SK-N-SH treated with all-trans-retinoic acid at 6 μM for 48 hours (cell line): ENCODE measurements around the gene ANKRD29.

Source experiments
- ATAC-seq: fragments of 200-7000 bp; cut with Tn5 transposase; 3 replicates; pipeline ENCODE4 v1.9.1; 2020; ENCODE audit warnings: mild to moderate bottlenecking, moderate library complexity
- ARNTL ChIP-seq: fragments of 450-650 bp; formaldehyde crosslinking; IDR thresholded peaks from 2 replicates; pipeline ENCODE4 v1.5.0; 2020; ENCODE audit warnings: low read depth, mild to moderate bottlenecking, moderate library complexity, borderline replicate concordance
- CSDC2 ChIP-seq: fragments of 250-450 bp; sonication (Bioruptor Pico); IDR thresholded peaks from 2 replicates; pipeline ENCODE4 v1.5.0; 2020; ENCODE audit warnings: mild to moderate bottlenecking, moderate library complexity
- ESRRG ChIP-seq: fragments of 250-450 bp; sonication (Bioruptor Pico); IDR thresholded peaks from 2 replicates; pipeline ENCODE4 v1.6.1; 2021; ENCODE audit warnings: mild to moderate bottlenecking
- GLIS3 ChIP-seq: fragments of 250-450 bp; sonication (Bioruptor Pico); IDR thresholded peaks from 2 replicates; pipeline ENCODE4 v1.5.0; 2020; ENCODE audit warnings: mild to moderate bottlenecking, moderate library complexity
- OSR1 ChIP-seq: fragments of 250-450 bp; sonication (Bioruptor Pico); IDR thresholded peaks from 2 replicates; pipeline ENCODE4 v1.8.0; 2022; ENCODE audit warnings: moderate library complexity, mild to moderate bottlenecking, inconsistent platforms
- PPARA ChIP-seq: fragments of 250-450 bp; sonication (Bioruptor Pico); IDR thresholded peaks from 2 replicates; pipeline ENCODE4 v1.5.0; 2020; ENCODE audit warnings: mild to moderate bottlenecking, borderline replicate concordance
- RARB ChIP-seq: fragments of 250-450 bp; sonication (Bioruptor Pico); IDR thresholded peaks from 2 replicates; pipeline ENCODE4 v1.8.0; 2021; ENCODE audit warnings: mild to moderate bottlenecking, moderate library complexity
- TOX ChIP-seq: fragments of 250-450 bp; sonication (Bioruptor Pico); IDR thresholded peaks from 2 replicates; pipeline ENCODE4 v1.8.0; 2021; ENCODE audit warnings: mild to moderate bottlenecking, moderate library complexity, borderline replicate concordance
- ZC3H10 ChIP-seq: fragments of 250-450 bp; sonication (Bioruptor Pico); IDR thresholded peaks from 2 replicates; pipeline ENCODE4 v1.5.1; 2021; ENCODE audit warnings: mild to moderate bottlenecking, moderate library complexity
- ZFP30 ChIP-seq: fragments of 450-650 bp; formaldehyde crosslinking; IDR thresholded peaks from 2 replicates; pipeline ENCODE4 v1.5.0; 2022; ENCODE audit warnings: mild to moderate bottlenecking, moderate library complexity
- ZNF565 ChIP-seq: fragments of 450-650 bp; formaldehyde crosslinking; conservative IDR thresholded peaks from 2 replicates; pipeline ENCODE4 v1.5.0; 2020; ENCODE audit warnings: low read depth, mild to moderate bottlenecking, moderate library complexity
- ZNF70 ChIP-seq: fragments of 450-650 bp; formaldehyde crosslinking; IDR thresholded peaks from 2 replicates; pipeline ENCODE4 v1.5.0; 2020; ENCODE audit warnings: mild to moderate bottlenecking, moderate library complexity
- ZNF8 ChIP-seq: fragments of 450-650 bp; formaldehyde crosslinking; IDR thresholded peaks from 2 replicates; pipeline ENCODE4 v1.5.0; 2020; ENCODE audit warnings: mild to moderate bottlenecking, moderate library complexity
- TF ChIP-seq, protein P1 (sequence below): fragments of 250-450 bp; sonication (Bioruptor Pico); IDR thresholded peaks from 2 replicates; pipeline ENCODE4 v1.5.1; 2021; ENCODE audit warnings: mild to moderate bottlenecking, moderate library complexity
- TF ChIP-seq, protein P2 (sequence below): fragments of 250-450 bp; sonication (Bioruptor Pico); IDR thresholded peaks from 2 replicates; pipeline ENCODE4 v1.8.0; 2021; ENCODE audit warnings: low read depth, mild to moderate bottlenecking, moderate library complexity, borderline replicate concordance
- TF ChIP-seq, protein P3 (sequence below): fragments of 250-450 bp; sonication (Bioruptor Pico); IDR thresholded peaks from 2 replicates; pipeline ENCODE4 v1.5.0; 2020; ENCODE audit warnings: mild to moderate bottlenecking, moderate library complexity
- TF ChIP-seq, protein P4 (sequence below): fragments of 250-450 bp; sonication (Bioruptor Pico); IDR thresholded peaks from 2 replicates; pipeline ENCODE4 v1.8.0; 2020; ENCODE audit warnings: mild to moderate bottlenecking, moderate library complexity, borderline replicate concordance

ANKRD29 gene

DNA sequence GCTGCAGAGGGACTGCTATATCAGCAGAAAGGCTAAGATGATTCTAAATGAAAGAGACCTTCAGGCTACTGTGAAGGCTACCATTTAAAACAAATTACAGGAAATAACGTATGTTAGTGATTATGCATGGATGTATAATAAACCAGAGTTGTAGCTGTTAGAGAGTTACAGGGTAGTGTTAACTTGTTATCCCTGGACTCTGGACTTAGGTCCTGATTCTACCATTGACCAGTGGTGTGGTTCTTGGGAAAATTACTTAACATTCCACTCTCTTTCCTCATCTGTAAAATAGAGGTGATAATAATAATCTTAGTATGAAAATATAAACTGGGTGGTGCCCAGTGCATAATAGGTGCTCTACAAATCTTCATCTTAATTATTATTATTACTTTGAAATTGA lies 48.7 kb upstream of the ANKRD29 start:
- TF ChIP-seq ARNTL (CRISPR knock-in tag): no peak
- no peak for TF ChIP-seq ZNF8 (CRISPR knock-in tag)
- TF ChIP-seq RARB: no peak
- no peak for TF ChIP-seq CSDC2 (CRISPR knock-in tag)
- no peak for TF ChIP-seq TOX
- TF ChIP-seq ZNF70: no peak
- no peak for TF ChIP-seq ZC3H10 (CRISPR knock-in tag)
- TF ChIP-seq, protein P1, sequence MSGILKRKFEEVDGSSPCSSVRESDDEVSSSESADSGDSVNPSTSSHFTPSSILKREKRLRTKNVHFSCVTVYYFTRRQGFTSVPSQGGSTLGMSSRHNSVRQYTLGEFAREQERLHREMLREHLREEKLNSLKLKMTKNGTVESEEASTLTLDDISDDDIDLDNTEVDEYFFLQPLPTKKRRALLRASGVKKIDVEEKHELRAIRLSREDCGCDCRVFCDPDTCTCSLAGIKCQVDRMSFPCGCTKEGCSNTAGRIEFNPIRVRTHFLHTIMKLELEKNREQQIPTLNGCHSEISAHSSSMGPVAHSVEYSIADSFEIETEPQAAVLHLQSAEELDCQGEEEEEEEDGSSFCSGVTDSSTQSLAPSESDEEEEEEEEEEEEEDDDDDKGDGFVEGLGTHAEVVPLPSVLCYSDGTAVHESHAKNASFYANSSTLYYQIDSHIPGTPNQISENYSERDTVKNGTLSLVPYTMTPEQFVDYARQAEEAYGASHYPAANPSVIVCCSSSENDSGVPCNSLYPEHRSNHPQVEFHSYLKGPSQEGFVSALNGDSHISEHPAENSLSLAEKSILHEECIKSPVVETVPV (CRISPR knock-in tag): no peak
- TF ChIP-seq ZFP30 (CRISPR knock-in tag): no peak
- TF ChIP-seq OSR1: no peak
- TF ChIP-seq ESRRG (CRISPR knock-in tag): no peak
- no peak for ATAC-seq

DNA sequence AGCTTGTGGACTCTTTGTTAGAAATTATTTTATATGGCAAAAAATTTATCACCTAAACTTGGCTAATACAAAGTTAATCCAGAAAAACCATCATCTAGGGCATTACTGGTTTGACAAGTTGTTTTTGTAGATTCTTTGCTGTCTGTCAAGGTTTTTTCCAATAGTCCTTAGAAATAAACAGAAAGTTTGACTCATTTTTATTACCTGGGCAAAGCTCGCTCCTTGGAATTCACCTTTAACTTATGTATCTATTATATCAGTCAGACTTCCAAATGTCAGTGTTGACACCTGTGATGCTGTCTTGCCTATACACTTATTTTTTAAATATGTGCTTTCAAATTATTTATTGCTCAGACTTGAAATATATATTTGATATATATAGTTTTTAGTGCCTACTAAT lies 48.2 kb upstream of the ANKRD29 start:
- TF ChIP-seq PPARA (CRISPR knock-in tag): no peak
- no peak for ATAC-seq

DNA sequence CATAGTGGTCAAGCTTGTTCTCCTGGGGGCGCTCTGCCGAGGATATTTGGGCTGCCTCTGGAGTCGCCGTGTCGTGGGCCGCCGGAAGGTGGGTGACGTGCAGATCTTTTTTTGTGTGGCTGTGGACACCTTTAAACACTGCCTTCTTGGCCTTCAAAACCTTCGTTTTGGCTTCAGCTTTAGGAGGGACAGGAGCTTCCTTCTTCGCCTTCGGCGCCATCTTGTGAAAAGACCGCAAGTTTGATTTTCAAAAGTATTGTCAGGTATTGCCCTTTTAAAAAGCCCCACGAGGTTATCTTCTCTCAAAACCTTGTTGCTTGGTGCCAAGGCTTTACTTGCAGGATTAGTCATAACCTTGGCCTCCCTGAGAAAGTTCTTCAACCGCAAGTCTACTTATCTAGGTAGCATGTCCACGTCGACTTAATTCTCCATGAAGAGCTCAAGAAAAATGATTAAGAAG lies 47.4 kb upstream of the ANKRD29 start:
- no peak for TF ChIP-seq PPARA (CRISPR knock-in tag)
- no peak for TF ChIP-seq CSDC2 (CRISPR knock-in tag)
- TF ChIP-seq ARNTL (CRISPR knock-in tag): no peak
- TF ChIP-seq RARB: no peak
- no peak for TF ChIP-seq ESRRG (CRISPR knock-in tag)
- TF ChIP-seq ZC3H10 (CRISPR knock-in tag): no peak
- TF ChIP-seq ZFP30 (CRISPR knock-in tag): no peak
- TF ChIP-seq, protein P2, sequence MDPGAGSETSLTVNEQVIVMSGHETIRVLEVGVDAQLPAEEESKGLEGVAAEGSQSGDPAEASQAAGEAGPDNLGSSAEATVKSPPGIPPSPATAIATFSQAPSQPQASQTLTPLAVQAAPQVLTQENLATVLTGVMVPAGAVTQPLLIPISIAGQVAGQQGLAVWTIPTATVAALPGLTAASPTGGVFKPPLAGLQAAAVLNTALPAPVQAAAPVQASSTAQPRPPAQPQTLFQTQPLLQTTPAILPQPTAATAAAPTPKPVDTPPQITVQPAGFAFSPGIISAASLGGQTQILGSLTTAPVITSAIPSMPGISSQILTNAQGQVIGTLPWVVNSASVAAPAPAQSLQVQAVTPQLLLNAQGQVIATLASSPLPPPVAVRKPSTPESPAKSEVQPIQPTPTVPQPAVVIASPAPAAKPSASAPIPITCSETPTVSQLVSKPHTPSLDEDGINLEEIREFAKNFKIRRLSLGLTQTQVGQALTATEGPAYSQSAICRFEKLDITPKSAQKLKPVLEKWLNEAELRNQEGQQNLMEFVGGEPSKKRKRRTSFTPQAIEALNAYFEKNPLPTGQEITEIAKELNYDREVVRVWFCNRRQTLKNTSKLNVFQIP (CRISPR knock-in tag): no peak
- TF ChIP-seq, protein P3, sequence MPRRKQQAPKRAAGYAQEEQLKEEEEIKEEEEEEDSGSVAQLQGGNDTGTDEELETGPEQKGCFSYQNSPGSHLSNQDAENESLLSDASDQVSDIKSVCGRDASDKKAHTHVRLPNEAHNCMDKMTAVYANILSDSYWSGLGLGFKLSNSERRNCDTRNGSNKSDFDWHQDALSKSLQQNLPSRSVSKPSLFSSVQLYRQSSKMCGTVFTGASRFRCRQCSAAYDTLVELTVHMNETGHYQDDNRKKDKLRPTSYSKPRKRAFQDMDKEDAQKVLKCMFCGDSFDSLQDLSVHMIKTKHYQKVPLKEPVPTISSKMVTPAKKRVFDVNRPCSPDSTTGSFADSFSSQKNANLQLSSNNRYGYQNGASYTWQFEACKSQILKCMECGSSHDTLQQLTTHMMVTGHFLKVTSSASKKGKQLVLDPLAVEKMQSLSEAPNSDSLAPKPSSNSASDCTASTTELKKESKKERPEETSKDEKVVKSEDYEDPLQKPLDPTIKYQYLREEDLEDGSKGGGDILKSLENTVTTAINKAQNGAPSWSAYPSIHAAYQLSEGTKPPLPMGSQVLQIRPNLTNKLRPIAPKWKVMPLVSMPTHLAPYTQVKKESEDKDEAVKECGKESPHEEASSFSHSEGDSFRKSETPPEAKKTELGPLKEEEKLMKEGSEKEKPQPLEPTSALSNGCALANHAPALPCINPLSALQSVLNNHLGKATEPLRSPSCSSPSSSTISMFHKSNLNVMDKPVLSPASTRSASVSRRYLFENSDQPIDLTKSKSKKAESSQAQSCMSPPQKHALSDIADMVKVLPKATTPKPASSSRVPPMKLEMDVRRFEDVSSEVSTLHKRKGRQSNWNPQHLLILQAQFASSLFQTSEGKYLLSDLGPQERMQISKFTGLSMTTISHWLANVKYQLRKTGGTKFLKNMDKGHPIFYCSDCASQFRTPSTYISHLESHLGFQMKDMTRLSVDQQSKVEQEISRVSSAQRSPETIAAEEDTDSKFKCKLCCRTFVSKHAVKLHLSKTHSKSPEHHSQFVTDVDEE (CRISPR knock-in tag): no peak
- TF ChIP-seq GLIS3 (CRISPR knock-in tag): no peak
- no peak for TF ChIP-seq ZNF8 (CRISPR knock-in tag)
- TF ChIP-seq, protein P4, sequence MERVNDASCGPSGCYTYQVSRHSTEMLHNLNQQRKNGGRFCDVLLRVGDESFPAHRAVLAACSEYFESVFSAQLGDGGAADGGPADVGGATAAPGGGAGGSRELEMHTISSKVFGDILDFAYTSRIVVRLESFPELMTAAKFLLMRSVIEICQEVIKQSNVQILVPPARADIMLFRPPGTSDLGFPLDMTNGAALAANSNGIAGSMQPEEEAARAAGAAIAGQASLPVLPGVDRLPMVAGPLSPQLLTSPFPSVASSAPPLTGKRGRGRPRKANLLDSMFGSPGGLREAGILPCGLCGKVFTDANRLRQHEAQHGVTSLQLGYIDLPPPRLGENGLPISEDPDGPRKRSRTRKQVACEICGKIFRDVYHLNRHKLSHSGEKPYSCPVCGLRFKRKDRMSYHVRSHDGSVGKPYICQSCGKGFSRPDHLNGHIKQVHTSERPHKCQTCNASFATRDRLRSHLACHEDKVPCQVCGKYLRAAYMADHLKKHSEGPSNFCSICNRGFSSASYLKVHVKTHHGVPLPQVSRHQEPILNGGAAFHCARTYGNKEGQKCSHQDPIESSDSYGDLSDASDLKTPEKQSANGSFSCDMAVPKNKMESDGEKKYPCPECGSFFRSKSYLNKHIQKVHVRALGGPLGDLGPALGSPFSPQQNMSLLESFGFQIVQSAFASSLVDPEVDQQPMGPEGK (CRISPR knock-in tag): no peak
- TF ChIP-seq OSR1: no peak
- ATAC-seq: no peak

DNA sequence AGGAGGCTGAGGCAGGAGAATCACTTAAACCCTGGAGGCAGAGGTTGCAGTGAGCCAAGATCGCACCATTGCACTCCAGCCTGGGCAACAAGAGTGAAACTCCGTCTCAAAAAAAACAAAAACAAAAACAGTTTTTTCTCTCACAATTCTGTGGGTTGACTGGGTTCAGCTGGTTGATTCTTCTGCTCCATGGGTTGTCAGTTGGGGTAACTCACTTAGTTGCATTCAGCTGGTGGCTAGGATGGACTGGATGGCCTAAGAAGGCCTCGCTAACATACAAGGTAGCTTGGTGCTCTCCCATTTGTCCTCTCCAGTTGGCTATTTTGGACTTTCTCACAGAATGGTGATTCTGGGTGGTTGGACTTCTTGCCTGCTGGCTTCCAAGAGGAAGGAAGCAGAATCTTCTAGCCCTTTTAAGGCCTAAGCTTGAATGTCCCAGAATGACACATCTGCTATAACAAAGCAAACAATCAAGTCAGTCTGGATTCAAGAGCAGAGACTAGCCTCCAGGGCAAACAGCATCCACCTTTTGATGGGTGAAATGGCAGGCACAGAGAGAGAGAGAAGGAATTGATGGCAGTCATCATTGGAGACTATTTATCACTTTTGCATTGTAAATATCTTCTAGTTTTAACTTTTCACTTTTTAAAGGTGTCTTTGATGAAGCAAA lies 44.4 kb upstream of the ANKRD29 start:
- TF ChIP-seq ZNF565 (CRISPR knock-in tag) (no peak), ZNF70 (no peak)
- TF ChIP-seq, protein P4 (CRISPR knock-in tag): no peak
- no peak for ATAC-seq
